ENCODE data around the gene SCAMP4.

DNA sequence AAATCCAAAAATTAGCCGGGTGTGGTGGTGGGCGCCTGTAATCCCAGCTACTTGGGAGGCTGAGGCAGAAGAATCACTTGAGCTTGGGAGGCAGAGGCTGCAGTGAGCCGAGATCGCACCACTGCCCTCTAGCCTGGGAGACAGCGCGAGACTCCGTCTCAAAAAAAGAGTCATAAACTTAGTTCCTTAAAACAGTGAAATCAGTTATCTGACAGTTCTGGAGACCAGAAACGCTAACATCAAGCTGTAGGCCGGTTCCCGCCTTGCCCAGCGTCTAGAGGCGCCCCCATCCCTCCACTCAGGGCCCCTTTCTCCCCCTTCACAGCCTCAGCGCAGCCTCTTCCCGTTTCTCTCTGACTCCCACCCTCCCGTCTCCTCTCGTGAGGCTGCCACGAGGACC, 11.9 kb downstream of the SCAMP4 start:
- TF ChIP-seq, protein P1, sequence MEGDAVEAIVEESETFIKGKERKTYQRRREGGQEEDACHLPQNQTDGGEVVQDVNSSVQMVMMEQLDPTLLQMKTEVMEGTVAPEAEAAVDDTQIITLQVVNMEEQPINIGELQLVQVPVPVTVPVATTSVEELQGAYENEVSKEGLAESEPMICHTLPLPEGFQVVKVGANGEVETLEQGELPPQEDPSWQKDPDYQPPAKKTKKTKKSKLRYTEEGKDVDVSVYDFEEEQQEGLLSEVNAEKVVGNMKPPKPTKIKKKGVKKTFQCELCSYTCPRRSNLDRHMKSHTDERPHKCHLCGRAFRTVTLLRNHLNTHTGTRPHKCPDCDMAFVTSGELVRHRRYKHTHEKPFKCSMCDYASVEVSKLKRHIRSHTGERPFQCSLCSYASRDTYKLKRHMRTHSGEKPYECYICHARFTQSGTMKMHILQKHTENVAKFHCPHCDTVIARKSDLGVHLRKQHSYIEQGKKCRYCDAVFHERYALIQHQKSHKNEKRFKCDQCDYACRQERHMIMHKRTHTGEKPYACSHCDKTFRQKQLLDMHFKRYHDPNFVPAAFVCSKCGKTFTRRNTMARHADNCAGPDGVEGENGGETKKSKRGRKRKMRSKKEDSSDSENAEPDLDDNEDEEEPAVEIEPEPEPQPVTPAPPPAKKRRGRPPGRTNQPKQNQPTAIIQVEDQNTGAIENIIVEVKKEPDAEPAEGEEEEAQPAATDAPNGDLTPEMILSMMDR (IDR thresholded peaks at IDR 0.05; ENCODE audit: insufficient read depth, low read length), result no peak
- TF ChIP-seq POLR2AphosphoS5 (IDR thresholded peaks at IDR 0.05; ENCODE audit: low read depth), result no peak
- TF ChIP-seq REST (IDR thresholded peaks at IDR 0.05; ENCODE audit: insufficient replicate concordance, low read depth), result no peak
- no peak for TF ChIP-seq GABPA (IDR thresholded peaks at IDR 0.05; ENCODE audit: low read depth)
- TF ChIP-seq SPI1 (IDR thresholded peaks at IDR 0.05; ENCODE audit: borderline replicate concordance, low read depth), result no peak
